GM21528 (cell line): ENCODE results near the gene TUBA4A.
"Not testable (repeated sequence)": the region's sequence is repeated elsewhere in the genome, so short reads cannot be mapped to it uniquely, and the experiment has no call there.

Source experiments
- ATAC-seq: cut with Tn5 transposase; IDR thresholded peaks from one replicate; pipeline ENCODE4 v1.9.1; 2021; ENCODE audit warnings: mild to moderate bottlenecking, moderate library complexity; ENCODE audit not compliant: unreplicated experiment, low FRiP score

Gene TUBA4A

DNA sequence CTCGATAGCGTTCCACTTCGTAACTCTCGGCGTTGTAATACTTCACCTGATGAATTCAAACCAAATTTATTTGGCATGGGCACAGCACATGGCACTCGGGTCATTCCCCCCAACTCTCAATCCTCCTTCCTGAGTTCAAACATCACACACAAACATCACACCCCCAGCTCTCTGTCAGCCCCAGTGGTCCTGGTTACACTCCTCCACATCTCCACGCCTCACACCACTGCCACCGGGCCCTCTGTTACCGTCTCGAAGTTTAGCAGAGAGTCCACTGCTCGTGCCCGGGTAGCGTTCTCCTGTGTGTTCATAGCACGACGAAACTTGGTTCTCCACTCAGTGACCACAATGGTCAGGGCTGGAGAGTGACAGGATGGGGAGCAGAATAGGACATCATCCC, 39.6 kb downstream of the TUBA4A start:
- no peak for ATAC-seq

DNA sequence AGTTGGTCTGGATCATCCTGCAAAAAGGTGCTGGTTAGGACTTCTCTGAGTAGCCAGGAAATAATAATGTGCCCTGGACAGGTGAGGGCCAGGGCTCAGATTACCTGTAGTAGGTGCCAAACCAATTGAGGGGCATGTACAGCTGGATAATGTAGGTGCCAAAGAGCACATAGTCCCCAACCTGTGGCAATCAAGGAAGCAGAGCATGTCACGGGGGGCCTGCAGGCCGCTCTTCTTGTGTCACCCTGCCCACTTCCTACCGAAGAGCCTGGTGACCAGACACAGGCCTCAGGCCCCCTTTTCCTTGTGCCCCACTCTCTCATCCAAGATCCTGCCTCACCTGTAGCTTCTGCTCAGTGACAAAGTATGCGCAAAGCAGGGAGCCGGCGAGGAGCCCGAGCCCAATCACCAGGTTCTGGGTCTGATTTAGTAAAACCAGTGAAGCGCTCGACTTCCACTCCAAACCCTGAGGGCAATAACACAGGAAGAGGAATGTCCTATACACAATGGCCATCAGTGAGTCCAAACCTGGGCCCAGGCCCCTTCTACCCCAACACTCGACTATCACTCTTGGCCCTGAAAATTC, 40.1 kb downstream of the TUBA4A start:
- ATAC-seq, result no peak

DNA sequence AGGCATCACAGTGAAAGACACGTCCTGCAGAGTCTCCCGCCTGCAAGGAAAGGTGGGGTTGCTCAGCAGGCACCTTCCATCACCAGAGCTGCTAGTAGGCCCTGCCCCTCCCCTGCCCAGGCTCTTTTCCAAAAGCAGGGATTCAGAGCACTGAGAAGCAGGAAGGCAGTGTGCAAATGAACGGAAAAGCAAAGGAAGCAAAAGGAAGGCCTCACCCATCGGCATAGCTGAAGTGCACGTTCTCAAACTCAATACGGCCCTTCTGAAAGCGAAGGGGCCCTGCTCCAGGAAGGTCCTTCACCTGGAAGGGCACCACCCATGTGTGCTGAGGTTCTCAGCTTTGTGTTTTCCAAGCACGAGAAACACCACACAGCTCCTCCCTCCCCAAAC, 40.7 kb downstream of the TUBA4A start:
- no peak for ATAC-seq

DNA sequence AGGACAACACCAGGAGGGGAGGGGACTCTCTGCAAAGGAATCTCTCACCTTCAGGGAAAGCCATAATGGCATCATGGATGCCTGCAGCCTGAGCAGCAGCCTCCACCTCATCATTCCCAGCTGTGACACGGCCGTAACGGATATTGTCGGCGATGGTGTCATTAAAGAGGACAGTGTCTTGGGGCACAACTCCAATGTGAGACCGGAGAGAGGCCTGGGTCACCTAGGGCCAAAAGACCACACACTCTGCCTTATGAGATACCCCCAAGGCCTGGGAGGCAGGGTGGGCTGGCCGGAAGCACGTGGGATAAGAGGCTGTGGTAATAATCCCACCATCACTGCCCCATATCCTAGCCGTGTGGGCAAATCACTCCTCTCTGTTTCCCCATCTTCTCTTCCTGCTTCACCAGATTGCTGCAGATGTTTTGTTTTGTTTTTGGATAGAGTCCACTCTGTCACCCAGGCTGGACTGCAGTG, 42.8 kb downstream of the TUBA4A start:
- ATAC-seq, result no peak

DNA sequence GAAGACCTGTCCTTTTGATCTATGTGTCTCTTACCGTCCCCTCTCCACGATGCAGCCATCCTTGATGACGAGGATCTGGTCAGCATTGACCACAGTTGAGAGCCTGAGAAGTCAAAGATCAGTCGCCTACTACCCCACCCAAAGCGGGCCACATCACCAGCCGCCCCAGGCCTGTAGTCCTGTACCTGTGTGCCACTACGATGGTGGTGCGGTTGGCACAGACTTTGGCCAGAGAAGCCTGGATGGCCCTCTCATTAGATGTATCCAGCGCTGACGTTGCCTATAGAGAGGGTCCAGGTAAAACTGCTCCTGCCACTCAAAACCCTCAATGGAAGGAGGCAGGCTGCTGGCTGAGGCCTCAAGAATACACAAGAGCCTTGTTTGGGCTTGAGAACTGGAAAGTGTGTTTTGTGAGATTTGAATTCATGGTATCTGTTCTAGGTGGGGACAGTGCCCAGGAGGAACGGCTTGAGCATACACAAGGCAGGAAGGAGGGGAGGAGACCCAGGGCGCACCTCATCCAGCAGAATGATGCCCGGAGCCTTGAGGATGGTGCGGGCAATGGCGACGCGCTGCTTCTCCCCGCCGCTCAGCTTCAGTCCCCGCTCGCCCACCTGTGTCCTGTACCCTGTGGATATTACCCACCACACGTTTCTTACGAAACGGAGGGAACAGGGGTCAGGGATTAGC, 43.4 kb downstream of the TUBA4A start:
- no peak for ATAC-seq

DNA sequence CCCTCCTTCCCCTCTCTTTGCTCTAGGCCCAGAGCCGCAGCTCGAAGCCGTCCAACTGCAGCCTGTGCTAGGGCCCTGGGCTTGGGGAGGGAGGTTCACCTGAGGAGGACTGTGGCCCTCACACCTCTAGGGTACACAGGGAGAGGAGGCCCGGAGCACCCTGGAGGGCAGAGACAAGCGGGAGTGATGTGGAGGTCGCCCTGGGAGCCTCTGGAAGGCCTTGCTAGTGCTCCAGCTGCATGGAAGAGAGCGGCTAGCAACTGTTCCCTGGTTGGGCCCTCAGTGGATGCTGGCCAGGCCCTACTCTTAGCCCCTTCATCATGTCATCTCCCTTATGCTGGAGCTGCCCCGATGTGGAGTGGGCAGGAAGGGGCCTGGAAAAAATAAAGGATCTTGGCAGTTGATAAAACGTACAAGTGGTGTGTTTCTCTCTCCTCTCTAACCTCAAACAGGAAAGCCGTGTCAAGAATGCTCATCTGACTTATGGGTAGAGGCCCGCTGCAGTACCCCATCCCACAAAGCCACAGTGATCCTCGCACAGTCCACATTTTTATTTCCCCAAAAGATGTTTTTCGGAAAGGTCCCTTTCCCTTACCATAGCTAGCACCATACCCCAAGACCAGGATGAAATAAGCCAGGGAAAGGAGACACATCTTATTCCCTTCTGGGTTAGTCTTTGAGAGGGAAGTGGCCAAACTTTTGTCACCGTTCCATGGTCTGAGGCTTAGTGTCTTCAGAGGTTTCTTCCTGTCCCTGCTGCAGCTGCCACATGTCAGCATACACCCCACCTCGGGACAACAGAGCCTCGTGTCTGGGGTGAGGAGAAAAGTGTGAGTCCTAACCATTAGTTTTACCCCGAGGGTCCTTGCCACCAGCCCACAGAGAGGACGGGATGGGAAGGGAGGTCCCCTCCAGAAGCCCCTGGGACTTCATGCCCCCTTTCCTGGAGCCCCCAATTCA, 44.2 kb downstream of the TUBA4A start:
- ATAC-seq, result no peak

DNA sequence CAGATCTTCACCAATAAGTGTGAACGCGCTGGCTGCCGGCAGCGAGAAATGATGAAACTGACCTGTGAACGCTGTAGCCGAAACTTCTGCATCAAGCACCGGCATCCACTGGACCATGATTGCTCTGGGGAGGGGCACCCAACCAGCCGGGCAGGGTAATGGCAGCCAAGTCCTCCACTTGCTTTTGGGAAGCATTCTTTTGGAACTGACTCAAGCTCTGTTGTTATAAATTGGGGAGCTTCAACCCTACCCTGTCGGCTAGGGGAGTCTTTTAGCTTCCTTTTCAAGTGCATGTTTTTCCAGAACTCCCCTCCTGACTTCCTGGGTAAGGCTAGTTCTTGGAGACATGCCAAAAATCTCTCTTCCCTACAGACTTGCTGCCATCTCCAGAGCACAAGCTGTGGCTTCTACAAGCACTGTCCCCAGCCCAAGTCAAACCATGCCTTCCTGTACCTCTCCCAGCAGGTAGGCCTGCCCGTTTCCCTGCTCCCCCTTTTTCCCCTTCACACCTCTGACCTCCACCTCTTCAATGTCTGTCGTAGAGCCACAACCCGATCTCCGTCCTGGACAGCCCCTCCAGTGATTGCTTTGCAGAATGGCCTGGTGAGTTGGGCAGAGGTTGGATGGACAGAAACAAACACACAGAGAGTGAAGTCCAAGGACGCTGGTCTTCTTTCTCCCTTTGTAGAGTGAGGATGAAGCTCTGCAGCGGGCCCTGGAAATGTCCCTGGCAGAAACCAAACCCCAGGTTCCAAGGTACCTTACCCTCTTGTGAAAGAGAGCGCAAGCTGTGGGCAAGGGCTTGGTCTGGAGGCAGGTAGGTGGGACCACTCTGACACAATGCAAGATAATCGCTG, 45.6 kb downstream of the TUBA4A start:
- no peak for ATAC-seq

DNA sequence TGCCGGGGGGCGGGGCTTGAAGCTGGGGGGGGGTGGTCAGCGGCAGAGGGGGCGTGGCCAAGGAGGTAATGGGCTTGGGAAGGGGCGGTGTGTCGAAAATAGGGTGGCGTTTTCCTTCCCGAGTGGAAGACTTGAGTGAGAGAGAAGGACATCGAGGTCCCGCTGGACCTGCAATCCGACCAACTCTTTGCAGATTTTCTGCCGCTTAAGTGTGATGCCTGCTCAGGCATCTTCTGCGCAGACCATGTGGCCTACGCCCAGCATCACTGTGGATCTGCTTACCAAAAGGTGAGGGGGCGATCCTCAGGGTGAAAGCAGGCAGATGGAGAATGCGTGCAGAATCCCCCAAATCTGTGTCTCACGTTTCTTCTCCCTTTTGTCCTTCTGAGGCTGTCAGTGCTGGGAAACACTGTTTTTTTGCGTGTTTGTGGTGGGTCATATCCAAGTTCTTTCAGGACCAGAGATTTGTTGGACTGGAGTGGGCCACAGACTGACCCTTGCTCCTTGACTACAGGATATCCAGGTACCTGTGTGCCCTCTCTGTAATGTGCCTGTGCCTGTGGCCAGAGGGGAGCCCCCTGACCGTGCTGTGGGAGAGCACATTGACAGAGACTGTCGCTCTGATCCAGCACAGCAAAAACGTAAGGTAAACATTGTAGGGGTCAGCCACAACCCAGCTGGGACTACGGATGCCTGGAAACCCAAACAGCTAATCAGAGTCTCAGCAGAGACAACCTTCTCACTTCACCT, 46.4 kb downstream of the TUBA4A start:
- ATAC-seq, result no peak

DNA sequence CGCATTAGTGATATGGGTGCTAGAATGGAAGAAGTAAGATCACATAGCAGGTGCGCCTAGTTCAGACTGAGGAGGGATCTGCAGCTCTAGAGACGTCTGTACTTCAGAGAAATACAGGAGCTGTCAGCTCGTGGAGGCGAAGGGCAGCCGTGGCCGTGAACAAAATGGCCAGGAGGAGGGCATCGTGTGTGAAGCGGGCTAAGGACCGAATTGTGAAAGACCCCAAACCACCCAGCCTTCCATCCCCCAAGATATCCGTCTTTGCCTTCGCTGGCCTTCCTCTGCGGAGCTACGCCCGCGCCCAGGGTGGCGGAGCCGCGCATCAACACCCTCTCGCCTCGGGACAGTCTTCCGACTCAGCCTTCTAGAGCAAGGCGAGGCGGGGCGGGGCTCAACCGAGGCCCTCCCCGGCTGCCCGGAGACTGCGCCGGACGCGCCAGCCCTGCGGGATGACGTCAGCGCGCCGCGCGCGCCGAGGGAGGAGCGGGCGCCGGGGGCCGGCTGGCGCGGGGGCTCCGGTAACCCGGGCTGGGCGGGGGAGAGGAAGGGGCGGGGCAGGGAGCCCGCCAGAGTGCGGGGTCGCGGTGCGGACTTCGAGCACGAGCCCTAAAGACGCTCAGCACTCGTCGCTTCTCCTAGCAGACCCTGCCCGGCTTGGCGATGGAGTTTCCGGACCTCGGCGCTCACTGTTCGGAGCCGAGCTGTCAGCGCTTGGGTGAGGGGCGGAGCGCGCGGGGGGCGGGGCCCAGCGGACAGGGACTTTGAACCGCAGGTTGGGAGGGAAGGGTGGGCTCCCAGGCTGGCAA, 47.2 kb downstream of the TUBA4A start, which contains the start of gene ZFAND2B:
ZFAND2B (plus strand) TSS at position 455 of the 806 bp plus-strand sequence; CDS start at position 661, 206 bp downstream.
- peak; percentile 97 for ATAC-seq

DNA sequence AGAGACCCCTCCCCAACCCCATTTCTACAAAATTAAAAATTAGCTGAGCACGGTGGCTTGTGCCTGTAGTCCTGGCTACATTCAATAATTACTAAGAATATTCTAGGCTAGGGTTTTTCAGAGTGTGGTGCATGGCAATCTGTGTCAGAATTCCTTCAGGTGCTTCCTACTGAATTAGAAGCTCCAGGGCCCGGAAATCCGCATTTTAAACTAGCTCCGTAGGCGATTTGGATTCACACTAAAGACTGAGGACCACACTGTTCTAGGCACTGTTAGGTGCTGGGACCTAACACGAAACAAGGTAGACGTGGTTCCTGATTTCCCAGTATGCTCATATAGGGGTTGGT, 47.8 kb downstream of the TUBA4A start:
- no peak for ATAC-seq

DNA sequence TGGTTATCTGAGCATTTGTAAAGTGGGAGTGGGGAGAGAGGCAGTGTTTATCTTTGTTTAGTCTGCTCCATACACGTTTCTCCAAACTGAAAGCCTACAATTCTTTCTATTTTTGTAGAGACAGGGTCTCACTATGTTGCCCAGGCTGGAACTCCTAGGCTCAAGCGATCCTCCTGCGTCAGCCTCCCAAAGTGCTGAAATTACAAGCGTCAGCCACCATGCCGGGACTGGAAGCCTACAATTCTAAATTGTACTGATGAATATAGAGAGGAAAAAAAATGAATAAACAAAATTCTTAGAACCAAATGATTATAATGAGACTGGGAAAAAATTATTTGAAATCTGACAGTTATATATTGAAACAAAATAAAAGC, 48.6 kb downstream of the TUBA4A start:
- no peak for ATAC-seq

DNA sequence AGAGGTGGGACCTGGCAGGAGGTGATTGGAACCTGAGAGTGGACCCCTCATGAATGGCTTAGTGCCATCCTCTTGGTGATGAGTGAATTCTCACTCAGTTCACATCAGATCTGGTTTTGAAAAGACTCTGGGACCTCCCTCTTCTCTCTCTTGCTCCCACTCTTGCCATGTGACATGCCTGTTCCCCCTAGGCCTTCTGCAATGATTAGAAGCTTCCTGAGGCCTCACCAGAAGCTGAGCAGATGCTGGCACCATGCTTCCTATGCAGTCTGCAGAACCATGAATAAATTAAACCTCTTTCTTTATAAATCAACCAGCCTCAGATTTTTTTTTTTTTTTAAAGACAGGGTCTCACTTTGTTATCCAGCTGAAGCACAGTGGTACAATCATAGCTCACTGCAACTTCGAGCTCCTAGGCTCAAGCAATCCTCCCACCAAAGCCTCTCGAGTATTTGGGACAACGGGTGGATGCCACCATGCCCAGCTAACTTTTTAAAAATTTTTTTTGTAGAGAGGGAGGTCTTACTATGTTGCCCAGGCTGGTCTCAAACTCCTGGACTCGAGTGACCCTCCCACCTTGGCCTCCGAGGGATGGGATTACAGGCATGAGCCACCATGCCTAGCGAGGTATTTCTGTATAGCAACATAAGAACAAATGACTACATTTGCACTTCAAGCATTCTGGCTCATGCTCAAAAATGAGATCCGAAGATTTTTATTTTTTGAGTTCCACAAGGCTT, 49.1 kb downstream of the TUBA4A start:
- no peak for ATAC-seq

DNA sequence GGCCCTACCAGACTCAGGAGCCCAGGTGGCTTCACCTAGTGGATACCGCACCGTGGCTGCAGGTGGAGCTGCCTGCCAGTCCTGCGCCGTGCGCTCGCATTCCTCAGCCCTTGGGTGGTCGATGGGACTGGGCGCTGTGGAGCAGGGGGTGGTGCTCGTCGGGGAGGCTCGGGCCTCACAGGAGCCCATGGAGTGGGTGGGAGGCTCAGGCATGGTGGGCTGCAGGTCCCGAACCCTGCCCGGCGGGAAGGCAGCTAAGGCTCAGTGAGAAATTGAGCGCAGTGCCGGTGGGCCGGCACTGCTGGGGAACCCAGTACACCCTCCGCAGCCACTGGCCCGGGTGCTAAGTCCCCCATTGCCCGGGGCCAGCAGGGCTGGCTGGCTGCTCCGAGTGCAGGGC, 52.4 kb downstream of the TUBA4A start:
- not testable (repeated sequence) for ATAC-seq

DNA sequence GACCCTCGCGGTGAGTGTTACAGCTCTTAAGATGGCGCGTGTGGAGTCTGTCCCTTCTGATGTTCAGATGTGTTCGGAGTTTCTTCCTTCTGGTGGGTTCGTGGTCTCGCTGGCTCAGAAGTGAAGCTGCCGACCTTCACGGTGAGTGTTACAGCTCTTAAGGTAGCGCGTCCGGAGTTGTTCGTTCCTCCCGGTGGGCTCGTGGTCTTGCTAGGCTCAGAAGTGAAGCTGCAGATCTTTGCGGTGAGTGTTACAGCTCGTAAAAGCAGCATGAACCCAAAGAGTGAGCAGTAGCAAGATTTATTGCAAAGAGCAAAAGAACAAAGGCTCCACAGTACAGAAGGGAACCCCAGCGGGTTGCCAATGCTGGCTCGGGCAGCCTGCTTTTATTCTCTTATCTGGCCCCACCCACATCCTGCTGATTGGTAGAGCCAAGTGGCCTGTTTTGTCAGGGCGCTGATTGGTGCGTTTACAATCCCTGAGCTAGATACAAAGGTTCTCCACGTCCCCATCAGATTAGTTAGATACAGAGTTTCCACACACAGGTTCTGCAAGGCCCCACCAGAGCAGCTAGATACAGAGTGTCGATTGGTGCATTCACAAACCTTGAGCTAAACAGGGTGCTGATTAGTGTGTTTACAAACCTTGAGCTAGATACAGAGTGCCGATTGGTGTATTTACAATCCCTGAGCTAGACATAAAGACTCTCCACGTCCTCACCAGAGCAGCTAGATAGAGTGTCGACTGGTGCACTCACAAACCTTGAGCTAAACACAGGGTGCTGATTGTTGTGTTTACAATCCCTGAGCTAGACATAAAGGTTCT, 53.0 kb downstream of the TUBA4A start:
- not testable (repeated sequence) for ATAC-seq
